HG02642 (cell line): Measurements from ENCODE around the gene PITPNM3.

Experiments
- ATAC-seq: cut with Tn5 transposase; IDR thresholded peaks from one replicate; pipeline ENCODE4 v1.9.1; 2021; ENCODE audit warnings: mild to moderate bottlenecking; ENCODE audit not compliant: unreplicated experiment, poor library complexity

PITPNM3 gene

DNA sequence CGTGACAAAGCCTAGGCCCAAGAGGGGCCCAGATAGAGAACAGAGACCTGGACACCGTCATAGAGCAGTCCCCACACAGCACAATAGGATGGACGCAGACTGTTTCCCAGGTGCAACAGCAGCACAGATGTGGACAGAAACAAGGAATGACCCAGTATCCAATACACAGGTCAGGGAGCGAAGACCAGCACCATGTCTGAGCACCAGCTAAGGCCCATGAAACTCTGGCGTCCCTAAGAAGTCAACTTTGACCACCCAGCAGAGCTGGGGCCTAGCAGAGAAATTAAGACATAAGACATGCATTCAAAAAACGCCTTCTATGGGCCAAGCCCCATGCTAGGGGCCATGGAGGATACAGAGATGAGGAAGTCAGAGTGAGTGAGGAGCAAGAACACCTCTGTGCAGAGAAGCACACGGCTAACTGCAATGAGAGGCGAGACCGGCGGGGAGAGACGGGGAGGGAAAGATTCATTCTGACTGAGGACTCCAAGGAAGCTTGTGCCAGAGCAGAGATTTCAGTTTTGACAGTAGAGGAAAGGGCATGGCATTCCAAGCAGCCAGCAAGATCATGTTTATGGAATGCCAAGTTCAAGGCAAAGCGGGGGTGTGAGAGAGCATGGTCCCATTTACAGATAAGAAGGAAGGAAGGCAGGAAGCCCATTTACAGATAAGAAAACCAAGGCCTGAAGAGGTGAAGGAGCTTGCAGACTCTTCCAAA lies 50.8 kb downstream of the PITPNM3 start:
- no peak for ATAC-seq

DNA sequence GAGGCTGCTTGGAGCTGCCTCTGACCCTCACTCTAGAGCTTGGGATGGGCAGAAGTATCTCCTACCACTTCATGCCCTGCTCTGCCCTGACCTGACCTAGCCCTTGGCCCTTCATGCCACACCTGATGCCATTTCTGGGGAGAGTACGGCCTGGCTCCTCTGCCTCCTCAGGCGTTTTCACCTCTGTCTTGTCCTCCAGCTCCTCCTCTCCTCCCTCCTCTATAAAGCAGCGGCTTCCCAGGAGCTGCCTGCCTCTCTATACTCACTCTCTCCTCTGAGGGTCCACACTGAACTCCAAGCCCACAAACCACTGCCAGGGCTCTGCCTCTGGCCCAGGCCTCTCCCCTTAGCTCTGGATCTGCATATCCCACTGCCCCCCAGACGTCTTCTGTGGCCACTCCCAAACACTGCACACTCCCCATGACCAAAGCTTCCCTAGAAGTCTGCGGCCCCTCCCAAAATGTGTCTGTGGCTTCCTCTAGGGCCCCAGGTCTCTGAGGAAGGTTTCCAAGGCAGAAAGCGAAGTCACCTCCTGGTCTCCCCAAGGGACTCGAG lies 52.6 kb downstream of the PITPNM3 start:
- ATAC-seq: no peak

DNA sequence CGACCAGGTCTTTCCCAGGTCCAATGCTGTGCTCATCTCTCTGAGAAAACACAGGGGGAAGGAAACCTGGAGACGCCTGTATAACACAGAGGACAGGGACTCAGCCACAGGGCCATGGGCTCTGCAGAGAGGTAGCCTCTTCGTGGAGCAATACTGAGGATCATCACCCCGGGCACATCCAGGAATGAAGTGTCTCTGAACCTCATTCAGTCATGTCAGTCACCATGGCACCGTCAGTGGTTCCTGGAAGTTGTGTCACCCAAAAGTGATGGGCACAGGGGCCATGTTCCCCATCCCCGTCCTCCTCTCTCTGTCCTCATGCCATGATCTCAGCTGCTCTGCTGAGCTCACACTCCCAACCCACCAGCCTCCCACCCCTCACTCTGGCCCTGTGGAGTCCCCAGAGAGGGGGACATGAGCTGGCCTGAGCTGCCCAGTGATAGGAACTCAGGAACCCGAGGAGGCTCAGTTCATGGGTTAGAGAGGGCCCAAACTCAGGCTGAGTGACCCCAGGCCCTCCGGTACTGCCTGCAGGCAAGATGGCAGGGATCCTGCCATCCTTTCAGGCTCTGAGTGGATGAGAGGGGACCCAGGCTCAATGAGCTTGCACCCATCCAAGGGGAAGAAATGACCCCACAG lies 53.4 kb downstream of the PITPNM3 start:
- ATAC-seq: no peak

DNA sequence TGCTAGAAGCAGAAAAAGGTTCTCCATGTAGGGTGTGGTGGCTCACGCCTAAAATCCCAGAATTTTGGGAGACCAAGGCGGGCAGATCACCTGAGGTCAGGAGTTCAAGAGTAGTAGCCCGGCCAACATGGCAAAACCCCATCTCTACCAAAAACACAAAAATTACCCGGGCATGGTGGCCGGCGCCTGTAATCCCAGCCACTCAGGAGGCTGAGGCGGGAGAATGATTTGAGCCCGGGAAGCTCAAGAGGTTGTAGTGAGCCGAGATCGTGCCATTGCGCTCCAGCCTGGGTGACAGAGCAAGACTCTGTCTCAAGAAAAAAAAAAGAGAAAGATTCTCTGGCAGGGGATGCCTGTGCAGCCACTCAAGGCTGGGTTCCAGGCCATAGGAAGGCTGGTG lies 54.2 kb downstream of the PITPNM3 start:
- no peak for ATAC-seq

DNA sequence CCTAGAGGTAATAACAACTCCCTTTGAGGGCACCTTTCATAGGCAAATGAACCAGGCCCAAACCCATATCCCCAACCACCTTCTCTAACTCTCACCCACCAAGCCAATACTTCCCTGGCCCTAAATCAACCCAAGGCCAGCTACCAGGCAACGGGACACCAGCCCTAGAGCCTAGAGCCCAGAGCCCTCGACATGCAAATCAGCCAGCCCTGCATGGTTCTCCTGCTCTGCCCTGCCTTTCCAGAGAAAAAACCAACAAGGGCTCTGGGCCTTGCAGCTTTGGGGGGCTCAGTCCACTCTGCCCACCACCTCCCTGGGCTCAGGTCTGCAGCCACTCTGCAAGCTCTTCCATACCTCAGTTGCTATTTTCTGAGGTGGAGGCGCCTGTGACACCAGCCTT lies 55.0 kb downstream of the PITPNM3 start:
- ATAC-seq: no peak

DNA sequence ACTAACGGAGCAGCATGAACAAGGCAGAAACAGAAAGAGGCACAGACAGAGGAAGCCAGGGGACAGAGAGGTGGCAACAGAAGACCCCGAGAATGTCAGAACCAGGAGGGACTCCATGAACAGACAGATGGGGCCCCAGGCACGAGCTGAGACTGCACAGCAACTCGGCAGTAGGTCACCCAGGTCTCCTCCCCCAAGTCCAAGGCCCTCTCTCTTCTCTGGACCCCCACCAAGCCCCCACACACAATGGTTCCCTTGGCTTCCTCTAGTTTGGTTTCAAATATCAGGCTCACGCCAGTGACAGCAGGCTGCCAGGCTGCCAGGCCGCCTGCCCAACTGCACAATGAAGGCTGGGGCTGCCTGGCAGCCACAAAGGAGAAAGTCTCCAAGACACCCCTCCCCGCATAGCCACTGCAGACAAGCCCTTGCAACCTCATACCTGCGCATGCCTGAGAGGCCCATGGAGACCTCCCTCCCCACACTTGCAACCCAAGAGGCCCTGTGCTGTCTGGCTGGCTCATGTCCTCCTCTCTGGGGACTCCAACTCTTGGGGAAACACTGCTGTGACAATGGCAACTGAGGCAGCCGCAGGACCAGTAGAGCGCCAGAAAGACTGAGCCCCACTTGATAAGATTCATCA lies 57.3 kb downstream of the PITPNM3 start:
- no peak for ATAC-seq

DNA sequence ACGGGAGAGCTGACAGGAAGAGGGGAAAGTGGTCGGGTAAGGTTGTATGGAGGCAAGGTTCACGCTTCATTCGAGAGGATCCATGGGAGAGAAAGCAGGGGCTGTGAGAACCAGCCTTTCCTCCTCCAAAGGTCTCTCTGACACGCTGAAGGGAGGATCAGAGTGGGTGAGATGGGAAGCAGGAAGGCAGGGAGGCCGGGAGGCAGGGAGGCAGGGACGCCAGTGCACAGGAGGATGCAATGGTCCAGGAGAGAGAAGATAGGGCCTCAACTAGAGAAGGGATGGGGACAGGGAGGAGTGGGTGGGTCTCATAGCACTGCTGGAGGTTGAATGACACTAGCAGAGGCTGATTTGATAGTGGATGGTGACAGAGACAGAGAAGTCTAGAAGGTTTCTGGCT lies 58.0 kb downstream of the PITPNM3 start:
- no peak for ATAC-seq

DNA sequence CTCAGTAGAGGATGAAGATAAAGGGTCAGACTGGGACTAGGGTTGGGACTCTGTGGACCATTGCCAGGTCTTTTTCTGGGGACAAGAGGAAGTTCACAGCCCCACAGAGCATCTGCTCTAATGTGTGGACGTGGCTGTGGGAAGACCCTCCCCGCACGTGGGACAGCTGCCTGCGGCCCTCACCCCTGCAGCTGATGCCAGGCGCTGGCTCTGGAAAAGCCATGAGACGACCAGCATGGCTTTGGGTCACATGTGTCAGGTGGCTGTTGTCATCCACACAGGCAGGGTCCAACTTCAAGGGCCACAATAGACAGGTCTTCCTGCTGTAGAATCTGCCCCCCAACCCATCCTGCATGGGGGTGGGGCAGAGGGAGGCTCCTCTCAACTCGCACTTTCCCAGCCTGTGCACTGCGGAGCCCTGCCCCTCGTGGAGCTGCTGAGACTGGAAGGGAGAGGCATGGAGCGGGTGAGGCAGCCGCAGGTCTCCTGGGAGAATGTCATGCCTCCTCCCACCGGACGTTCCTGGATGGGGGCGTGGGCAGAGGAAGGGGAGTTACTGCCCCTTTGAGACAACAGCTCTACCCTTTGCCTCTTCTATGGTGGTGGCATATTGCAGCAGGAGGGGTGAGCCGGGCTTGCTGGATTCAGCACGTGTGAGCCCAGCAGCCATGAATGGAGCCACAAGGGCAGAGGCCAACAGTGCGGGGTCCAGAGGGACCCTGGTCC lies 58.7 kb downstream of the PITPNM3 start:
- no peak for ATAC-seq

DNA sequence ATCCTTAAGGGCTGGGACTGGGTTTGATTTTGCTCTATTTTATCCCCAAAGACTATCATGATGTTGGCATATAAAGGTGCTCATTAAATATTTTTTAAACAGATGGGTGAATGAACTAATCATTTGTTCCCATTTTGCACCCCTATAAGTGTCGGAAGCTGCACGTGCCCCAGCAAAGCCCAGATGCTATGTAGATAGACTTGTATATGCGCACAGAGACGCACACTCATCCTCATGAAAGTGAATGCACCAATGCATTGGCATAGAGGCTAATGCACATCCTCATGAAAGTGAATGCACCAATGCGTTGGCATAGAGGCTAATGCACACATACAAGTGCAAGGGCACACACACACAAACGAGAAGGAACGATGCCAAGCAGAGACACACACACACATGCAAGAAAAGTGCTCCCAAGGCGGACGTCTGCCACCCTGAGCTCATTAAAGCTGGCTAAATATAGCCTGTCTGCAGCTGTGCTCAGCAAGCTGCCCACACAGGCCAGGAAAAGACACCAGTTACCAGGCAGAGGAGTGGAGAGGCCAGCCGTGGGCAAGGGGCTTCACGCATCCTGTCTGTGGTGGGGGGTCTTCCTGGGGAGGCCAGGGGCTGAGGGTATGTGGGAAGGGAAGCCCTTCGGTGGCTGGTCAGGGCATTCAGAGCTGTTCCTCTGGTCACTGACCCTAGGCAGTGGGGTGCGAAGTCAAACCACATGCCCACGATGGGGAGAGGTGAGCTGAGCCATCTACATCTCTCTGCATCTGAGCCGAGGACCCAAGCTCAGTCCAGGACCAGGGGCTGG lies 59.5 kb downstream of the PITPNM3 start:
- ATAC-seq: no peak

DNA sequence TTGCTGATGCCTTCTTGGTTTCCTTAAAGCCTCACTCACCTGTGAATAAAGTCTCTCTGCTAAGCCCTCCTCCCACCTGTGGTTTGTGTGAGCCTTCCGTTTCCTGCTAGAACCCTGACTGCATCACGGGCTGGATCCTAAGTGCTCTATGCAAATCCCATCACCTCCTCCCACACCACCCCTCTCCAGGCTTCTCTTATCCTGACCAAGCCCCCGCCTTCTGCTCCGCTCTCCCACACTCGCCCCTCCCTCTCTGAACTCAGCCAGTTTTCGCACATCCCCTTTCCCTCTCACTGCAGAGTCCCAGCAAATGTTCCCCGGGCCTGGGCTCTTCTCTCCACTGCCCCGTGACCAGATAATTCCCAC lies 60.3 kb downstream of the PITPNM3 start:
- no peak for ATAC-seq

DNA sequence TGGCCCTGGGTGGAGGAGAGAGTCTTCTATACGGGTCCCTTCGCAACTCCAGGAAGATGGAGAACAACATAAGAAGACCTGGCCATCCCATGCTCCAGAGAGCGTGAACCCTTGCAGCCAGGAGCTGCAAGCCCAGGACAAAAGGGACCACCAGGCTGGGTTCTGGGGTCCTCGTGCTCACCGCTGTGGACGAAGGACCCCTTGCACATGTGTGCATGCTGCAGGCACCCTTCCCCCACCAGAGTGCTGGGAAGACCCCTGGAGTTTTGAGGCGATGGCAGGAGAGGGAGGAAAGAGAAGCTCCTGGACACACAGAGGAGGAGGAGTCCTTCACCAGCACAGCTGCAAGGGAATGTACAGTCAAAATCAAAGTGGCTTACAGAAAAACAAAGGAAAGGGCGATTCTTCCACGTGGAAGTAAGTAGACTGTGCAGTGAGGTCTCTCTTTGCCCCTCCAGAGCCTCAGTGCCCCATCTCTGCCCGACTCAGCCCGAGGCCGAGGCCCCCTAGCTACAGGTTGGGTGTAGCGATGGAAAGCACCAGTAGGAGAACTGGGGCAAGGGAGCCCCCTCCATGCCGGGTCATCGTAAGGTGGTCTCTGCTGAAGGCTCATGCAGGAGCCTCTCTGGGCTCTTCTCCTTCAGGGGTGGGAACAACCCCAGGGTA lies 60.8 kb downstream of the PITPNM3 start:
- no peak for ATAC-seq

DNA sequence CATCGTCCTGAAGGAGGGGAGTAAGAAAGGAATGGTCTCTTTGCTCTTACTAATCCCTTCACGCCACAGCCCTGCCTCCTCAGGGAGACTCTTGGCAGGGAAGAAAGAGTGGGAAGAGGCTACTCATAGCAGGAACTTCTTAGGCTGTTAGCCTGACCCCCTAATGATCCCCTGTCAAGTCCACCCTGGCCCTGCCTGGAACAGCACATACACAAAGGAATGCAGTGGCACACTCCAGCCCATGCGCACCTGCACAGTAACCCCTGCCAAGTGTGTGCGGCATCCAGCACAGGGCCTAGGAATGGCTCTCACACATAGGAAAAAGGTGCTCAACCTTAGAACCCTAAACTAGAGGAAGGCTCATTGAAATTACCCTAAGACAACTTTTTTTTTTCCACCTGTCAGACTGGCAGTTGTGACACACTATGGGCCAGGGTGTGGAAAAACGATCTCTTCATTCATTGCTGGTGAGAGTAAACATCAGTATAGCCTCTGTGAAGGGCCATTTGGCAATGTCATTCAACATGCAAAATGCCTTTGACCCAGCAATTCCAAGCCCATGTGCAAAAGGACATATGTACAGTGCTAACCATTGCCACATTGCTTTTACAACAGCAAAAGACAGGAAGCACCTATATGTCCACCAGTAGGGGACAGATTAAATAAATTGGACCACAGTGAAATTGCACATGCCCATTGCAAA lies 62.0 kb downstream of the PITPNM3 start:
- ATAC-seq: no peak

DNA sequence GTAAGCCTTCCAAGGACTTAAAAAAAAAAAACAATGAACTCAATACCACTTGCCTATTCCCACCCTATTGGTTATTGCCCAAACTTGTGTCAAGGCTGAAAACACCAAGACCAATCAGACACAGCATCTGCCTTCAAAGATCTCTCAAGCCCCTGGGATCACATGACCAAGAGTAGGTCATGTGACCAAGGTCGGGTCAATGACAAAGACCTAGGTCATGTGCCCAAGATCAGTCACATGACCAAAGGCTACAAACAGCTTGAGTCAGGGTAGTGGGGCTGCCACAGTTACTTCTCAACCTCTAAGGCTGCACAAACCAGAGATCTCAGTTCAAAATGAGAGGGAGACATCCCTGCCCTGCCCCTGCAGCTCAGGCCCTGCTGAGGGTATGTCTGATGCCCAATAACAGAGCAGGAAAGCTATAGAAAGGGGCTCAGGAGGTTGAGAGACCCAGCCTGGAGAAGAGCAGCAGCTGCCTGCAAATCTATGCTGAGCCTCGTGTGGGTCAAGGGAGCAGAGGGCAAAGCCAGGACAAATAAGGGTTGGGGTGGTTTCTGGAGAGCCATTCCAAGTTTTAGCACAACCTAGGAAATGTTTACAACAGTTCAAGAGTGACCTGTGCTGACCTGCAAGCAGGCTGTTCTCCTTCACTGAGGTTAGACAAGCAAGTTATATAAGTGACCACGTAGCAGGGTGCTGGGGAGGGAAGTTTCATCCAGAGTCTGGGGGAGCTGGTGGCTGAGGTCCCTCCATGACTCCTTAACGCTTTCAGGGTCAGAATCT lies 63.3 kb downstream of the PITPNM3 start:
- ATAC-seq: no peak

DNA sequence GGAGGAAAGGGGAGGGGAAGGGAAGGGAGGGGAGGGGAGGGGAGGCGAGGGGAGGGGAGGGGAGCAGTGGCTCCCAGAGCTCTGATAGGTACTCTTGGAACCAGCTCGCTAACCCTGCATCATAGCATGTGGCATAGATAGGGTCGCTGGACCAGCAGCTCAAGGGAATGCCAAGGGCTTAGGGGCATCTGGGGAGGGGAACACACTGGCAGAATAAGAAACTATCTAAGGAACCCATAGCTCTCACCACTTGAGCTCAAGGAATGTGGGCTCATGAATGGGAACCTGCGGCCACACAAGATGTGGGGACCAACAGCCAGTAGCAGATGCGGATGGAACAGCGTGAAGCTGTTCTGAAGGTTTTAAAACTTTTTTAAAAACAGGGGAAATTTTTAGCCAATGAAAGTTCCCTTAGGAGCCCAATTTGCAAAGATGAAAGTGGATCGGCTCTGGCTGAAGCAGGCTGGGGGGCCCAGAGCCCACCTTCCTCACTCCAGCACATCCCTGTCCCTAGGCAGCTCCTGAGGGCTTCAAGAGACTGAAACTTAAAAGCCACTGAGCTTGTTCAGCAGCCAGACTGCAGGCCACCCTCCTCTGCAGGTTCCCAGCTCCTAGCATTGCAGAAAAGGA lies 65.2 kb downstream of the PITPNM3 start:
- no peak for ATAC-seq

DNA sequence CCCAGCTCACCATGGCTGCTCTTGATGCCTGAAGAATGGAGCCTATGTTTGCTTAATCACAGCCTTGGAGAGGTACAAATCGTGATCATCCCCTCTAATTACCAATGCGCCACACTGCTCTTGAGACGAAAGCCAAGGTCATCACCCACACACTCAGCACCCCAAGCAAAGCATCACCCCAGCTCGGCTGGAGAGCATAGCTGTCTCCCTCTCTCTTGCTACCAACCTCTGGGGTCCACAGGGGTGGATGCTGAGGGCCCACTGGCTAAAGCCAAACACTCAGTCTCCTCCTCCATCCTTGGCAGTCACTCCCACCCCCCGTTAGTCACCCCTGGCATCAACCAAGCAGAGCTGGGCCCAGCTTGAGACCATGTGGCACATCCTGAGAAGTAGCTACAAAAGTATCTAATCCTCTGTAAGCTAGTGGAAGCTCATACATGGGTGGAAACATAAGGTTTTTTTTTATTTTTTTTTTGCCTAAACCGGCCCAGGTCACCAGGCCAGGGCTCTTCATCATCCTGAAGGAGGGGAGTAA lies 67.3 kb downstream of the PITPNM3 start:
- no peak for ATAC-seq

DNA sequence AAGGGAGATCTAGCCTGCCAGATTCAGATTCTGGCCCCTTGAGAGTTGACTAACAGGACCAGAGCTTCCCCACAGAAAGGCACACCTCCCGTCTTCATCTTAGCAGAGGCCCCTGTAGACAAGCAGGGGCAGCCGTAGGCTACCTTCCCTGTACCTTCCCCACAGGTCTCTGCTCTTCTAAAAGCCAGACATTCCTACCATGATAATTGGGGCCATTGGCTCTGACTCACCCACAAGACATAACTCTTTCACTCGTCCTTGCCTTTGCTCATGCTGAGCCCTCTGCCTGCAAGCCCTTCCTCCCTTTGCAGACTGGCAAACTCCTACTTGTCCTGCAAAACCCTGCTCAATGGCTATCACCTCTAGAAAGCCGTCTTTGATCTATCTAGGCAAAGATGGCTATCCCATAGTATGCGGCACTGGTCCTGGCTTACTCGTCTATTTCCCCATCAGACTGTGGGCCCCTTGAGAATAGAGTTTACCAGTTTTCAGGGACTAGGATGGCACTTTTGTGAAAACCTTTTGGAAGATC lies 68.3 kb downstream of the PITPNM3 start:
- no peak for ATAC-seq
